Panc1 (cell line): ENCODE data around the gene PGK2.

Experiments used
- POLR2AphosphoS5 ChIP-seq: IDR thresholded peaks from 2 replicates; pipeline ENCODE4 v1.6.1; 2012; ENCODE audit warnings: mild to moderate bottlenecking, low read depth, low read length, moderate library complexity
- SIN3A ChIP-seq: IDR thresholded peaks from 2 replicates; pipeline ENCODE4 v1.6.1; 2012; ENCODE audit warnings: low read depth, mild to moderate bottlenecking, low read length, moderate library complexity, borderline replicate concordance; ENCODE audit not compliant: insufficient read depth
- TCF7L2 ChIP-seq: IDR thresholded peaks from 2 replicates; pipeline ENCODE4 v1.6.1; 2011; ENCODE audit warnings: mild to moderate bottlenecking, low read depth, low read length, inconsistent platforms
- TF ChIP-seq, protein P1 (sequence below): fragments of 450-650 bp; IDR thresholded peaks from 2 replicates; pipeline ENCODE4 v1.5.1; 2017; ENCODE audit warnings: mild to moderate bottlenecking
- TF ChIP-seq, protein P2 (sequence below), 2 experiments: IDR thresholded peaks; 2 replicates each; pipeline ENCODE4 v1.6.1; 2011 to 2012; ENCODE audit warnings: low read depth in 2 of 2, control low read depth in 1 of 2, low read length in 1 of 2, mild to moderate bottlenecking in 1 of 2, moderate library complexity in 1 of 2; ENCODE audit not compliant: insufficient read depth in 1 of 2

DNA sequence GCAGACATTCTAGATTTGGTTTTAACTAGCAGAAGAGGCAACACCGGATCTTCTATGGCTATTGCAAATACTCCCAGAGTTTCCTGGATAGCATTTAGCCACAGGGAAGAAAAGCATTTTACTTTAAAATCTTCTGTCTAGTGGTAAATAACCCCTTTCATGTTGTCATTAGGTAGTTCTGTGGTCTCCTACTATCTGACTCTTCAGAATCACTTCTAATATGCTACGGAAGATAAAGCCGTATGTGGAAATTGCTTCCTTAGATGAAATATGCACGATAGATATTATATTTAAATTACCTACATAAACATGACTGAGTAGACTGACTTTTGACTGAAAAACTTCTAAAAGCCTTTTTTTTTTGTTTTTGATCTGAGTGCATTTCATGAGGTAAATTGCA lies 43.7 kb downstream of the PGK2 start:
- TF ChIP-seq, protein P1, sequence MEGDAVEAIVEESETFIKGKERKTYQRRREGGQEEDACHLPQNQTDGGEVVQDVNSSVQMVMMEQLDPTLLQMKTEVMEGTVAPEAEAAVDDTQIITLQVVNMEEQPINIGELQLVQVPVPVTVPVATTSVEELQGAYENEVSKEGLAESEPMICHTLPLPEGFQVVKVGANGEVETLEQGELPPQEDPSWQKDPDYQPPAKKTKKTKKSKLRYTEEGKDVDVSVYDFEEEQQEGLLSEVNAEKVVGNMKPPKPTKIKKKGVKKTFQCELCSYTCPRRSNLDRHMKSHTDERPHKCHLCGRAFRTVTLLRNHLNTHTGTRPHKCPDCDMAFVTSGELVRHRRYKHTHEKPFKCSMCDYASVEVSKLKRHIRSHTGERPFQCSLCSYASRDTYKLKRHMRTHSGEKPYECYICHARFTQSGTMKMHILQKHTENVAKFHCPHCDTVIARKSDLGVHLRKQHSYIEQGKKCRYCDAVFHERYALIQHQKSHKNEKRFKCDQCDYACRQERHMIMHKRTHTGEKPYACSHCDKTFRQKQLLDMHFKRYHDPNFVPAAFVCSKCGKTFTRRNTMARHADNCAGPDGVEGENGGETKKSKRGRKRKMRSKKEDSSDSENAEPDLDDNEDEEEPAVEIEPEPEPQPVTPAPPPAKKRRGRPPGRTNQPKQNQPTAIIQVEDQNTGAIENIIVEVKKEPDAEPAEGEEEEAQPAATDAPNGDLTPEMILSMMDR, result no peak
- TF ChIP-seq POLR2AphosphoS5 (no peak), SIN3A (no peak), TCF7L2 (no peak)
- TF ChIP-seq, protein P2, sequence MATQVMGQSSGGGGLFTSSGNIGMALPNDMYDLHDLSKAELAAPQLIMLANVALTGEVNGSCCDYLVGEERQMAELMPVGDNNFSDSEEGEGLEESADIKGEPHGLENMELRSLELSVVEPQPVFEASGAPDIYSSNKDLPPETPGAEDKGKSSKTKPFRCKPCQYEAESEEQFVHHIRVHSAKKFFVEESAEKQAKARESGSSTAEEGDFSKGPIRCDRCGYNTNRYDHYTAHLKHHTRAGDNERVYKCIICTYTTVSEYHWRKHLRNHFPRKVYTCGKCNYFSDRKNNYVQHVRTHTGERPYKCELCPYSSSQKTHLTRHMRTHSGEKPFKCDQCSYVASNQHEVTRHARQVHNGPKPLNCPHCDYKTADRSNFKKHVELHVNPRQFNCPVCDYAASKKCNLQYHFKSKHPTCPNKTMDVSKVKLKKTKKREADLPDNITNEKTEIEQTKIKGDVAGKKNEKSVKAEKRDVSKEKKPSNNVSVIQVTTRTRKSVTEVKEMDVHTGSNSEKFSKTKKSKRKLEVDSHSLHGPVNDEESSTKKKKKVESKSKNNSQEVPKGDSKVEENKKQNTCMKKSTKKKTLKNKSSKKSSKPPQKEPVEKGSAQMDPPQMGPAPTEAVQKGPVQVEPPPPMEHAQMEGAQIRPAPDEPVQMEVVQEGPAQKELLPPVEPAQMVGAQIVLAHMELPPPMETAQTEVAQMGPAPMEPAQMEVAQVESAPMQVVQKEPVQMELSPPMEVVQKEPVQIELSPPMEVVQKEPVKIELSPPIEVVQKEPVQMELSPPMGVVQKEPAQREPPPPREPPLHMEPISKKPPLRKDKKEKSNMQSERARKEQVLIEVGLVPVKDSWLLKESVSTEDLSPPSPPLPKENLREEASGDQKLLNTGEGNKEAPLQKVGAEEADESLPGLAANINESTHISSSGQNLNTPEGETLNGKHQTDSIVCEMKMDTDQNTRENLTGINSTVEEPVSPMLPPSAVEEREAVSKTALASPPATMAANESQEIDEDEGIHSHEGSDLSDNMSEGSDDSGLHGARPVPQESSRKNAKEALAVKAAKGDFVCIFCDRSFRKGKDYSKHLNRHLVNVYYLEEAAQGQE (IDR thresholded peaks at IDR 0.05; ENCODE audit: insufficient read depth in 1 of 2, low read depth in 2 of 2, low read length in 1 of 2), result no peak
